WI38 (cell line): Measurements from ENCODE around the gene PLCL2.

Source experiments
- H3K4me3 ChIP-seq: 2 replicates; pipeline ENCODE4 v1.5.1; 2011; ENCODE audit warnings: low read depth, mild to moderate bottlenecking, control low read depth, low read length
- TF ChIP-seq, protein P1 (sequence below): IDR thresholded peaks from 2 replicates; pipeline ENCODE4 v1.5.1; 2012; ENCODE audit warnings: low read depth, mild to moderate bottlenecking, control low read depth, low read length

Gene PLCL2

DNA sequence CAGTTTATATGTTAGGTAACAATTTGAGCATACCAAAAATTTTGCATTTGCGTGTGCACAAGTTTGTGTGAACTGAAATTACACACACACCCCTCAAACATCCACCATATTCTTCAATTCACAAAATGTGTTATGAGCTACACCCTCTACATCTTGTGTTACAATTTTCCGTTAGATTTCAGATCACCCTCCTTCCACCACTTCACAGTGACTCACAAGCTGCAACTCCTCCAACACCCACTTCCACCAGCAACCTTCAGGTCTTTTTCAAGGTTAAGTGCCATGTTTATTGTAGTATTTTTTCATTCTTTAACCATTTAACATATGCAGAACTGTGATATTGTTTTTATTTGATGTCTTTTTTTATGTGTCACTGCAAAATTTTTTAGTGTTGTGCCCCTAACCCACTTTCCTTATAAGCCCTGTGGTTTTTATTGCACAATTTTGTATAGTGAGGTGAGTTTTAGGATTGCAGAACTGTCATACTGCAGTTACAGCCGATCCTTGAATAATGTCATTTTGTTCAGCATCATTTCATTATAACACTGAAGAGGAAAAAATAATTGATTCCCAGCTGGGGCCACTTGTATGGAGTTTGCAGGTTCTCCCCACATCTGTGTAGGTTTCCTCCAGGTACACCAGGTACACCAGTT is 148.9 kb downstream of the PLCL2 start:
- TF ChIP-seq, protein P1, sequence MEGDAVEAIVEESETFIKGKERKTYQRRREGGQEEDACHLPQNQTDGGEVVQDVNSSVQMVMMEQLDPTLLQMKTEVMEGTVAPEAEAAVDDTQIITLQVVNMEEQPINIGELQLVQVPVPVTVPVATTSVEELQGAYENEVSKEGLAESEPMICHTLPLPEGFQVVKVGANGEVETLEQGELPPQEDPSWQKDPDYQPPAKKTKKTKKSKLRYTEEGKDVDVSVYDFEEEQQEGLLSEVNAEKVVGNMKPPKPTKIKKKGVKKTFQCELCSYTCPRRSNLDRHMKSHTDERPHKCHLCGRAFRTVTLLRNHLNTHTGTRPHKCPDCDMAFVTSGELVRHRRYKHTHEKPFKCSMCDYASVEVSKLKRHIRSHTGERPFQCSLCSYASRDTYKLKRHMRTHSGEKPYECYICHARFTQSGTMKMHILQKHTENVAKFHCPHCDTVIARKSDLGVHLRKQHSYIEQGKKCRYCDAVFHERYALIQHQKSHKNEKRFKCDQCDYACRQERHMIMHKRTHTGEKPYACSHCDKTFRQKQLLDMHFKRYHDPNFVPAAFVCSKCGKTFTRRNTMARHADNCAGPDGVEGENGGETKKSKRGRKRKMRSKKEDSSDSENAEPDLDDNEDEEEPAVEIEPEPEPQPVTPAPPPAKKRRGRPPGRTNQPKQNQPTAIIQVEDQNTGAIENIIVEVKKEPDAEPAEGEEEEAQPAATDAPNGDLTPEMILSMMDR: no peak
- H3K4me3 ChIP-seq: no peak overlapping the region

DNA sequence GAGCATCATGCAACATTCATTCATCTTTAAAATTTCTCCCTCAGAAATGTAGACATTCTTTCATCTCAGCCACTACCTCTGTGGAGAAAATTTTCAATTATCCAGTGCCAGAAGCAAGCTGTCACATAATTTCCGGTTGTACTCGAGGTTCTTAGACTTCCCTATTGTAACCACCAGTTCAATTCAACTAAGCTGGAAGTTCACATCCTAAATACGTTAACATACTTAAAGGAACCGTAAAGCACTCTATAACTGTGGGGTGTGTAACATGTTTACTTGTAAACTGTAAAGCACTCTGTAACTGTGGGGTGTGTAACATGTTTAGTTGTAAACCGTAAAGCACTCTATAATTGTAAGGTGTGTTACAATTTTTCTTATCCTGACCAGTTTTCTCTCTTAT is 150.3 kb downstream of the PLCL2 start:
- H3K4me3 ChIP-seq: no peak overlapping the region
- TF ChIP-seq, protein P1: no peak

DNA sequence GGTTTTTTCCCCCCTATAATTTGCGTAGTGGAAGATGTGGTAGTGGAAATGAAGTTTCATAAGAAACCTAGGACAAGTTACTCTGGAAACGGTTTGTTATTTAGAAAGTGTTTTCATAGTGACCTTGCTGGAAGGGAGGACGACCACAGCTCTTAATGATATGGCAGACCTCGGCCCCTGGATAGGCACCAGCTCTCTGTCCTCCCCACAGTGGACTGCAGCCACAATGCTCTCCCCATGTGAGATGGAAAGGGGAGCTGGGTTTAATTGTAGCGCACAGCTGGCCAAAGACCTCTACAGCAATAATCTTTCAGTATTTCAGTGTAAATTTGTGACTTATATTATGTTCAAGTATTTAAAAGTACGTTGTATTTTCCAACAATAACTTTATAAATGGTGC is 151.2 kb downstream of the PLCL2 start:
- TF ChIP-seq, protein P1: no peak
- H3K4me3 ChIP-seq: no peak overlapping the region

DNA sequence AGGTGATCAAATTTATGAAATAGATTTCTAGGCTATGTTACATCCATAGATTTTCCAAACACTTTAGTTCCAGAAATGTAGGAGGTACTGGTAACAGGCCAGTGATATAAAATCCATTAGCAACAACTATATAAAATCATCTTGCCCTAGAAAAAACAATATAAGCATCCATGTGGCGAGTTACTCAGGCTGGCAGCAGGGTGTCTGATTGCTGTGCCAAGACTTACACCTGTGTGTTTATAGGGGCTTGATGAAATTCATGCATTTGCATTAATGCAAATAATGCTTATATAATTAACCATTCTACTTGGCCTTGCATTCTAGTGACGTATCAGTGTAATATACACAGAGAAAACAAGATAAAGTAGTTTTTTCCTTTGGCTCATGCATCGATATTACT is 153.4 kb downstream of the PLCL2 start:
- TF ChIP-seq, protein P1: no peak
- no peak overlapping the region for H3K4me3 ChIP-seq

DNA sequence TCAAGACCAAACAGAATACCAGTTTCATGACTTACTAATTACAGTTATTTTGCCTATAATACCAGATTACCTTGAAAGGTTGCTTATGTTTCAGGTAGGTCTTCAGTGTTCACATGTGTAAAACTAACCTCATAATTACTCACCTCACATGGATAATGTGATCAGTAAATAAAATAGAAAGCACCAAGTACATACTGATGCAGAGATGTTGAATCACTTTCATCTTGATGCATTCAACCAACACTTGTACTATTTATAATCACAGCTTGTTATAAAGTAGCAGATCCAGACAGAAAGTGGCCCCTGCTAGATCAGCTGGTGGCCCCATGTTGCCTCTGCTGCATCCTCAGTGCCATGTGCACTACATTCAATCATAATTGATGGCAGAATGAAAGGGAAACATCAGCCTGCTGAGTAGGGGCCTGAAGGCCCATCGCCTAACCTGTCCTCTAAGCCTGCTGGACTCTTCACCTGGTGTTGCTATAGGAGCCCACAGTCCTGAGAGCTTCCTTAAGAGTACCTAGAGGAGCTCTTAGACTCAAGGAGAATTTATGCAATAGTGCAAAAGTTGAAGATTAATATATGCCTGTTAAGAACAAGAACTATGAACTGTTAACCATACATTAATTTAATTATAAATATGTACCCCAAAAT is 154.3 kb downstream of the PLCL2 start:
- TF ChIP-seq, protein P1: no peak
- H3K4me3 ChIP-seq: no peak overlapping the region

DNA sequence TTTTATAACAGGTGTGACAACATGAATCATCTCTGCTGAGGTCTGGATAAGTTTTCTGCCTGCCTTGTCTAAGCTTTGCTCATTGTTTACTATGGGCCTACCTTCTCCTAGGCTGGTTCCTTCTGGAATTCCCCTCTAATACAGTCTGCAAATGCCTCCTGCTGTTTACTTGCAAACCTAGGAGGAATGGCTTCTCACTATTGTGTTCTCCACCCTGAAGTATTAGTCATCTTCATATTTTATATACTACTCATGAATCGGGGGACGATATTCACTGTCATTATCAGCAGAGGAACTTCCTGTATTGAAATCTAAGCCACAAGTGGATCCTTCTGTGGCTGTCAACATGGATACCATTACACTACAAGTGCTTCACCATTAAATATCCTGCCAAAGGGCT is 154.8 kb downstream of the PLCL2 start:
- TF ChIP-seq, protein P1: no peak
- no peak overlapping the region for H3K4me3 ChIP-seq

DNA sequence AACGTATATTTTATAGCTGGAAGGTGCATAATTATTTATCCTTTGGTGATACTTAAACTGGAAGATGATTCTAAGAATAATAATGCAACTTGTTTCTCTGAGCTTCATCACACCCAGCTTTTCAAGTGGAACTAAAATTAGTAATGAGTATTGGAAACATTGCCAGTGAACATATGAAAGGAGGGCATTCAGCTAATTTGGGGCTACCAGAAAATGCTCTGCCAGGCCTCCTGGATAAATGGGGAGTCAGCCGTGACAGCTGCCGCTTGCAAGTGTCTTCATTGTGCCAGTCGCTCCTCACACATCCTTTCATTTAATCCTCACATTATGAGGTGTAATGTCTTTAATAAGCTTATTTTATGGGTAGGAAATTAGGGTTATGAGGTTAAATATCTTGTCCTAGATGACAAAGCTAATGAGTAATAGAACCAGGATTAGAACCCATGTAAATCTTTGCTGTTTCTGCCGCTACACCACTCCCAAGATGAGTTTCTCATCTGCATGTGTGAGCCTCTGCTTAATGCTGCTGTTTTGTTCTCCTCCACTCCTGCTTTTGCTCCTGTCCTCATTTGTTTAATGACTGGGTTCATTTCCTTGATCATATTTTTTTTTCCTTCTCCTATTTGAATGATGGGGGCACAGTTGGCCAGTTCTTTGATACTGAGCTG is 155.7 kb downstream of the PLCL2 start:
- TF ChIP-seq, protein P1: no peak
- H3K4me3 ChIP-seq: no peak overlapping the region
